Measurements from ENCODE around the gene VDAC2.

- TF ChIP-seq EZH2 (IDR thresholded peaks at IDR 0.05; ENCODE audit: insufficient read depth, poor library complexity, severe bottlenecking) = no peak
- no peak for TF ChIP-seq EZH2phosphoT487 (IDR thresholded peaks at IDR 0.05; ENCODE audit: insufficient read depth, low read depth)
These were observed 24.2 kb downstream of the VDAC2 start for GRCh38 chr10:75234683-75235374.
